ENCODE results near the gene SIGLEC8.

GRCh38 chr19:51418707-51419106, 39.5 kb downstream of the SIGLEC8 start:
- no peak for TF ChIP-seq EP300 (conservative IDR thresholded peaks at IDR 0.05; ENCODE audit: poor library complexity, severe bottlenecking)
- TF ChIP-seq EZH2 (IDR thresholded peaks at IDR 0.05; ENCODE audit: borderline replicate concordance, insufficient read depth, low read length, poor library complexity, severe bottlenecking) = no peak
- TF ChIP-seq TAF1 (IDR thresholded peaks at IDR 0.05; ENCODE audit: low read depth) = no peak

Measured in neural cell (in vitro differentiated cells).